ENCODE results near the gene CSRP2. TPM values are rescaled to one million over a fixed set of nuclear protein-coding genes. Genes with fewer than 3 reads are reported as not detected.

CSRP2 gene
- 1 to 10 TPM; 1.2 to 3.1 TPM for total RNA-seq

- Mint-ChIP-seq H3K4me1 (no peaks in the 10 kb centered on the region), H3K4me3 (peak within 1 kb of the TSS; percentile 94), H3K27ac (peak within 1 kb of the TSS; percentile 74), H3K36me3 (ENCODE audit: low read depth) (no peaks in the 10 kb centered on the region), H3K9me3 (no peaks in the 10 kb centered on the region), H3K27me3 (peaks cover 61% of the 10 kb centered on the region)
- peak; percentile 93 for ATAC-seq (replicated peaks)
Observed at GRCh38 chr12:76878899-76879709, at the start of gene CSRP2. Gene CSRP2 (minus strand): TSS chr12:76879019. CDS start chr12:76866260, 12,759 bp downstream.

- H3K4me3 Mint-ChIP-seq, result no peak overlapping the region
- no peak for ATAC-seq (replicated peaks)
- no peaks in the 10 kb centered on the region for H3K4me1 Mint-ChIP-seq
- no peak overlapping the region for H3K27ac Mint-ChIP-seq
- H3K27me3 Mint-ChIP-seq, result peaks cover 14% of the 10 kb centered on the region
- no peaks in the 10 kb centered on the region for H3K9me3 Mint-ChIP-seq
- no peaks in the 10 kb centered on the region for H3K36me3 Mint-ChIP-seq (ENCODE audit: low read depth)
Observed at GRCh38 chr12:76927170-76927784, 48.5 kb upstream of the CSRP2 start.

- Mint-ChIP-seq H3K27me3 (peaks cover 10% of the 10 kb centered on the region), H3K4me3 (no peak overlapping the region), H3K27ac (no peak overlapping the region), H3K9me3 (no peaks in the 10 kb centered on the region), H3K4me1 (no peaks in the 10 kb centered on the region), H3K36me3 (ENCODE audit: low read depth) (no peaks in the 10 kb centered on the region)
- no peak for ATAC-seq (replicated peaks)
Observed at GRCh38 chr12:76925135-76925534, 46.3 kb upstream of the CSRP2 start.

- no peak for ATAC-seq (replicated peaks)
- H3K36me3 Mint-ChIP-seq (ENCODE audit: low read depth), result no peaks in the 10 kb centered on the region
- no peaks in the 10 kb centered on the region for H3K4me1 Mint-ChIP-seq
Observed at GRCh38 chr12:76922866-76923265, 44.0 kb upstream of the CSRP2 start.

GRCh38 chr12:76921891-76922664 is 43.3 kb upstream of the CSRP2 start:
- Mint-ChIP-seq H3K27me3 (peaks cover 13% of the 10 kb centered on the region), H3K9me3 (no peaks in the 10 kb centered on the region), H3K4me3 (no peak overlapping the region), H3K4me1 (no peaks in the 10 kb centered on the region), H3K36me3 (ENCODE audit: low read depth) (no peaks in the 10 kb centered on the region), H3K27ac (no peak overlapping the region)
- no peak for ATAC-seq (replicated peaks)

More at GRCh38 chr12:76922866-76923265, 44.0 kb upstream of the CSRP2 start:
- no peaks in the 10 kb centered on the region for H3K9me3 Mint-ChIP-seq
- peaks cover 15% of the 10 kb centered on the region for H3K27me3 Mint-ChIP-seq
- H3K4me3 Mint-ChIP-seq, result no peak overlapping the region
- H3K27ac Mint-ChIP-seq, result no peak overlapping the region

- H3K27ac Mint-ChIP-seq, result no peak overlapping the region
- peaks cover 10% of the 10 kb centered on the region for H3K27me3 Mint-ChIP-seq
- no peaks in the 10 kb centered on the region for H3K9me3 Mint-ChIP-seq
- no peak for ATAC-seq (replicated peaks)
- H3K4me1 Mint-ChIP-seq, result no peaks in the 10 kb centered on the region
- H3K4me3 Mint-ChIP-seq, result no peak overlapping the region
- no peaks in the 10 kb centered on the region for H3K36me3 Mint-ChIP-seq (ENCODE audit: low read depth)
Observed at GRCh38 chr12:76921100-76921471, 42.3 kb upstream of the CSRP2 start.

GRCh38 chr12:76920172-76921099 is 41.6 kb upstream of the CSRP2 start:
- peak; percentile 56 for ATAC-seq (replicated peaks)
- H3K4me3 Mint-ChIP-seq, result no peak overlapping the region
- H3K9me3 Mint-ChIP-seq, result no peaks in the 10 kb centered on the region
- peaks cover 10% of the 10 kb centered on the region for H3K27me3 Mint-ChIP-seq
- no peaks in the 10 kb centered on the region for H3K36me3 Mint-ChIP-seq (ENCODE audit: low read depth)
- H3K4me1 Mint-ChIP-seq, result no peaks in the 10 kb centered on the region
- H3K27ac Mint-ChIP-seq, result no peak overlapping the region

- ATAC-seq (replicated peaks), result no peak
- Mint-ChIP-seq H3K4me1 (no peaks in the 10 kb centered on the region), H3K36me3 (ENCODE audit: low read depth) (no peaks in the 10 kb centered on the region), H3K9me3 (no peaks in the 10 kb centered on the region), H3K4me3 (no peak overlapping the region), H3K27ac (no peak overlapping the region), H3K27me3 (peaks cover 10% of the 10 kb centered on the region)
Observed at GRCh38 chr12:76919383-76920171, 40.8 kb upstream of the CSRP2 start.

GRCh38 chr12:76916170-76916540 is 37.3 kb upstream of the CSRP2 start:
- Mint-ChIP-seq H3K9me3 (no peaks in the 10 kb centered on the region), H3K27ac (no peak overlapping the region), H3K4me3 (no peak overlapping the region)

GRCh38 chr12:76915361-76916169 is 36.7 kb upstream of the CSRP2 start:
- H3K27me3 Mint-ChIP-seq, result peaks cover 19% of the 10 kb centered on the region
- H3K36me3 Mint-ChIP-seq (ENCODE audit: low read depth), result no peaks in the 10 kb centered on the region
- ATAC-seq (replicated peaks), result no peak
- H3K9me3 Mint-ChIP-seq, result no peaks in the 10 kb centered on the region
- no peak overlapping the region for H3K4me3 Mint-ChIP-seq
- H3K4me1 Mint-ChIP-seq, result no peaks in the 10 kb centered on the region
- no peak overlapping the region for H3K27ac Mint-ChIP-seq

More at GRCh38 chr12:76916170-76916540, 37.3 kb upstream of the CSRP2 start:
- no peaks in the 10 kb centered on the region for H3K4me1 Mint-ChIP-seq
- H3K27me3 Mint-ChIP-seq, result peaks cover 15% of the 10 kb centered on the region
- H3K36me3 Mint-ChIP-seq (ENCODE audit: low read depth), result no peaks in the 10 kb centered on the region
- ATAC-seq (replicated peaks), result no peak

GRCh38 chr12:76914102-76914859 is 35.5 kb upstream of the CSRP2 start:
- H3K4me3 Mint-ChIP-seq, result no peak overlapping the region

GRCh38 chr12:76909290-76909689 is 30.5 kb upstream of the CSRP2 start:
- H3K4me1 Mint-ChIP-seq, result no peaks in the 10 kb centered on the region
- H3K36me3 Mint-ChIP-seq (ENCODE audit: low read depth), result no peaks in the 10 kb centered on the region
- no peak overlapping the region for H3K4me3 Mint-ChIP-seq
- H3K27ac Mint-ChIP-seq, result no peak overlapping the region
- no peaks in the 10 kb centered on the region for H3K9me3 Mint-ChIP-seq
- ATAC-seq (replicated peaks), result no peak
- H3K27me3 Mint-ChIP-seq, result peaks cover 21% of the 10 kb centered on the region

More at GRCh38 chr12:76914102-76914859, 35.5 kb upstream of the CSRP2 start:
- Mint-ChIP-seq H3K27me3 (peaks cover 19% of the 10 kb centered on the region), H3K27ac (no peak overlapping the region), H3K36me3 (ENCODE audit: low read depth) (no peaks in the 10 kb centered on the region), H3K9me3 (no peaks in the 10 kb centered on the region), H3K4me1 (no peaks in the 10 kb centered on the region)
- no peak for ATAC-seq (replicated peaks)

All from activated T-helper 17 cell treated with anti-CD3 and anti-CD28 coated beads, Interleukin-2, amount 50 U/mL, for 72 hours (primary cell).